H1 (cell line): ENCODE measurements around the gene MID1. TPM values are rescaled to one million over a fixed set of nuclear protein-coding genes. Genes with fewer than 3 reads are reported as not detected.

Source experiments
- CTCF ChIA-PET: fragments of 300-600 bp; sonication (Branson Sonifier 250); formaldehyde crosslinking; loops from one replicate; lab custom pipeline; 2021; ENCODE audit not compliant: partially characterized antibody; lab: Charles Lee
- POLR2A ChIA-PET: fragments of 300-600 bp; sonication (Branson Sonifier 250); formaldehyde crosslinking; loops from one replicate; lab custom pipeline; 2021; ENCODE audit warnings: inconsistent platforms; ENCODE audit not compliant: partially characterized antibody; lab: Charles Lee
- DNase-seq, 2 experiments: peaks; one replicate each; pipeline versions ENCODE4 v3.0.0 to v3.0.0-alpha.2; 2010 to 2022; ENCODE audit warnings: low spot score in 2 of 2, low read depth in 1 of 2, mixed read lengths in 1 of 2
- FAIRE-seq: peaks from 2 replicates; lab custom pipeline; 2011; peaks lifted over from hg19 to GRCh38; lab: Jason Lieb, UNC
- H2AFZ ChIP-seq: 2 replicates; pipeline ENCODE4 v1.8.1; 2012; ENCODE audit warnings: low read length, inconsistent platforms
- H2AK5ac ChIP-seq: 2 replicates; pipeline ENCODE4 v1.6.1; 2013; ENCODE audit warnings: low read depth, low read length
- H2BK120ac ChIP-seq: replicated peaks from 2 replicates; pipeline ENCODE3; 2013; ENCODE audit warnings: low read depth, low read length, inconsistent platforms
- H2BK12ac ChIP-seq: 2 replicates; pipeline ENCODE4 v1.6.1; 2013; ENCODE audit warnings: low read depth, low read length
- H2BK15ac ChIP-seq: 2 replicates; pipeline ENCODE4 v1.6.1; 2013; ENCODE audit warnings: low read length
- H2BK20ac ChIP-seq: 2 replicates; pipeline ENCODE4 v1.6.1; 2013; ENCODE audit warnings: low read length
- H2BK5ac ChIP-seq: 2 replicates; pipeline ENCODE4 v1.6.1; 2013; ENCODE audit warnings: low read depth, low read length
- H3K14ac ChIP-seq: 2 replicates; pipeline ENCODE4 v1.6.1; 2013; ENCODE audit warnings: inconsistent platforms; ENCODE audit not compliant: insufficient read length
- H3K18ac ChIP-seq: 2 replicates; pipeline ENCODE4 v1.6.1; 2013; ENCODE audit warnings: low read length; ENCODE audit errors: extremely low read depth
- H3K23ac ChIP-seq: 2 replicates; pipeline ENCODE4 v1.6.1; 2013; ENCODE audit warnings: inconsistent platforms; ENCODE audit not compliant: insufficient read length
- H3K23me2 ChIP-seq: 2 replicates; pipeline ENCODE4 v1.6.1; 2013; ENCODE audit warnings: low read depth, low read length
- H3K27ac ChIP-seq: 2 replicates; pipeline ENCODE4 v1.6.1; 2011; ENCODE audit warnings: low read depth, low read length, inconsistent platforms
- H3K27me3 ChIP-seq, 4 experiments: replicated peaks in 1 of 4; 1 replicate in 1 of 4; 2 replicates in 3 of 4; pipeline versions ENCODE4 v1.6.1 to v1.8.1; 2011 to 2013; ENCODE audit warnings: low read length in 3 of 4, mild to moderate bottlenecking in 3 of 4, inconsistent platforms in 2 of 4, mixed read lengths in 2 of 4, moderate library complexity in 1 of 4; ENCODE audit not compliant: control insufficient read depth in 3 of 4, insufficient read depth in 3 of 4; ENCODE audit errors: extremely low read depth in 1 of 4
- H3K36me3 ChIP-seq, 4 experiments: 2 replicates each; pipeline versions ENCODE4 v1.6.1 to v1.8.1; 2011 to 2013; ENCODE audit warnings: mild to moderate bottlenecking in 4 of 4, low read length in 3 of 4, moderate library complexity in 2 of 4, control low read depth in 1 of 4, inconsistent platforms in 1 of 4; ENCODE audit not compliant: insufficient read depth in 4 of 4, control insufficient read depth in 2 of 4
- H3K4ac ChIP-seq: replicated peaks from 2 replicates; pipeline ENCODE3; 2013; ENCODE audit warnings: low read length, low read depth, mixed read lengths, inconsistent platforms; ENCODE audit not compliant: insufficient read length
- H3K4me1 ChIP-seq, 4 experiments: replicated peaks in 1 of 4; 1 replicate in 1 of 4; 2 replicates in 3 of 4; pipeline versions ENCODE4 v1.6.1 to v1.8.1; 2011 to 2013; ENCODE audit warnings: low read length in 3 of 4, inconsistent platforms in 2 of 4, mixed read lengths in 1 of 4; ENCODE audit not compliant: insufficient read depth in 4 of 4, control insufficient read depth in 3 of 4
- H3K4me2 ChIP-seq, 2 experiments: 2 replicates each; pipeline versions ENCODE4 v1.6.1 to v1.8.1; 2011 to 2013; ENCODE audit warnings: low read depth in 2 of 2, low read length in 2 of 2, control low read depth in 1 of 2, inconsistent platforms in 1 of 2, mild to moderate bottlenecking in 1 of 2; ENCODE audit not compliant: insufficient read depth in 1 of 2
- H3K4me3 ChIP-seq, 4 experiments: fragments of 200-600, 300-600 bp in 1 of 4; sonication (generic), shearing (Covaris generic), sonication (Bioruptor Twin) in 1 of 4; 2 replicates each; pipeline versions ENCODE4 v1.5.1 to v1.8.1; 2011 to 2016; ENCODE audit warnings: low read length in 4 of 4, low read depth in 3 of 4, control low read depth in 2 of 4, inconsistent platforms in 2 of 4, mild to moderate bottlenecking in 2 of 4, mixed read lengths in 1 of 4, moderate library complexity in 1 of 4; ENCODE audit not compliant: insufficient read depth in 2 of 4; ENCODE audit errors: extremely low read depth in 1 of 4
- H3K56ac ChIP-seq: replicated peaks from 2 replicates; pipeline ENCODE3; 2013; ENCODE audit warnings: low read depth, mild to moderate bottlenecking, mixed read lengths, low read length, inconsistent platforms; ENCODE audit not compliant: insufficient read length
- H3K79me1 ChIP-seq: 2 replicates; pipeline ENCODE4 v1.6.1; 2013; ENCODE audit warnings: low read depth, low read length, control low read depth
- H3K79me2 ChIP-seq, 2 experiments: 2 replicates each; pipeline versions ENCODE4 v1.6.1 to v1.8.1; 2012 to 2013; ENCODE audit warnings: low read length in 2 of 2, mild to moderate bottlenecking in 2 of 2, inconsistent platforms in 1 of 2; ENCODE audit not compliant: insufficient read depth in 2 of 2, control insufficient read depth in 1 of 2
- H3K9ac ChIP-seq, 4 experiments: replicated peaks in 1 of 4; 1 replicate in 1 of 4; 2 replicates in 3 of 4; pipeline versions ENCODE4 v1.6.1 to v1.8.1; 2011 to 2013; ENCODE audit warnings: low read depth in 3 of 4, low read length in 3 of 4, control low read depth in 2 of 4, mild to moderate bottlenecking in 2 of 4, moderate library complexity in 2 of 4, inconsistent platforms in 1 of 4; ENCODE audit errors: extremely low read depth in 1 of 4
- H3K9me3 ChIP-seq, 2 experiments: 2 replicates each; pipeline versions ENCODE4 v1.6.1 to v1.8.1; 2012 to 2013; ENCODE audit warnings: mild to moderate bottlenecking in 2 of 2, moderate library complexity in 2 of 2, control low read depth in 1 of 2, inconsistent platforms in 1 of 2, low read depth in 1 of 2, low read length in 1 of 2, mixed read lengths in 1 of 2; ENCODE audit not compliant: insufficient read depth in 2 of 2
- H4K20me1 ChIP-seq, 2 experiments: replicated peaks in 1 of 2; 2 replicates each; pipeline versions ENCODE3 to v1.8.1; 2011 to 2013; ENCODE audit warnings: inconsistent platforms in 2 of 2, low read length in 2 of 2, mild to moderate bottlenecking in 1 of 2; ENCODE audit not compliant: insufficient read depth in 2 of 2, control insufficient read depth in 1 of 2
- H4K5ac ChIP-seq: 2 replicates; pipeline ENCODE4 v1.6.1; 2013; ENCODE audit warnings: low read length, low read depth, mixed read lengths, inconsistent platforms; ENCODE audit not compliant: insufficient read length
- H4K8ac ChIP-seq: 2 replicates; pipeline ENCODE4 v1.8.0; 2013; ENCODE audit warnings: mild to moderate bottlenecking, moderate library complexity, low read length, inconsistent platforms; ENCODE audit not compliant: insufficient read depth; ENCODE audit errors: extremely low read depth
- H4K91ac ChIP-seq: replicated peaks from 2 replicates; pipeline ENCODE3; 2013; ENCODE audit warnings: low read length, mixed read lengths, inconsistent platforms; ENCODE audit not compliant: insufficient read length
- CBX8 ChIP-seq: fragments of 300-800, 300-1000 bp; sonication (generic); IDR thresholded peaks from 2 replicates; pipeline ENCODE4 v1.7.1; 2016; ENCODE audit warnings: low read depth, low read length, borderline replicate concordance
- JUN ChIP-seq: IDR thresholded peaks from 2 replicates; pipeline ENCODE4 v1.6.1; 2011; ENCODE audit warnings: low read depth, mild to moderate bottlenecking, improper control_type of control experiment, low read length
- POLR2A ChIP-seq, 2 experiments: IDR thresholded peaks; 1 replicate in 1 of 2; 2 replicates in 1 of 2; pipeline ENCODE4 v1.6.1; 2011; ENCODE audit warnings: low read depth in 2 of 2, low read length in 2 of 2, mild to moderate bottlenecking in 2 of 2; ENCODE audit errors: control extremely low read depth in 1 of 2
- POLR2AphosphoS5 ChIP-seq: IDR thresholded peaks from 2 replicates; pipeline ENCODE4 v1.6.1; 2011; ENCODE audit warnings: low read depth, low read length
- RXRA ChIP-seq: IDR thresholded peaks from 2 replicates; pipeline ENCODE4 v1.6.1; 2011; ENCODE audit warnings: low read depth, mild to moderate bottlenecking, low read length, moderate library complexity; ENCODE audit not compliant: insufficient read depth
- SP2 ChIP-seq: IDR thresholded peaks from 2 replicates; pipeline ENCODE4 v1.6.1; 2012; ENCODE audit warnings: mild to moderate bottlenecking, low read length, inconsistent platforms
- TAF7 ChIP-seq: optimal IDR thresholded peaks from 2 replicates; pipeline ENCODE3; 2011; ENCODE audit warnings: low read depth, mild to moderate bottlenecking, inconsistent platforms, low read length, moderate library complexity, borderline replicate concordance
- WGBS, 2 experiments: shearing (Covaris generic) in 1 of 2; methylation state at CpG; one replicate each; pipeline versions ENCODE4 v1.1.6 to v1.1.7; 2013 to 2015; ENCODE audit warnings: low lambda C conversion rate in 2 of 2, mixed read lengths in 2 of 2, inconsistent platforms in 1 of 2, low coverage in 1 of 2, missing lambda C conversion rate in 1 of 2; ENCODE audit not compliant: insufficient replicate concordance in 2 of 2, insufficient coverage in 1 of 2, insufficient read length in 1 of 2; ENCODE audit errors: extremely low coverage in 1 of 2, missing lambda C conversion rate in 1 of 2; 5-methylcytosine and 5-hydroxymethylcytosine counted together
- polyA plus RNA-seq, 7 experiments: library from polyadenylated mRNA; depleted of rRNA in 3 of 7; stranded (reverse) in 5 of 7; unstranded in 2 of 7; fragments of >200 nt in 5 of 7; fragments of 200-250 nt in 2 of 7; gene quantifications; 1 replicate in 5 of 7; 2 replicates in 1 of 7; 4 replicates in 1 of 7; pipeline versions ENCODE4 v1.2.1 to v1.2.3, GENCODE V29; 2011 to 2013; ENCODE audit warnings: missing spikeins in 2 of 7, mixed read lengths in 2 of 7
- total RNA-seq: library from RNA; stranded (reverse); fragmentation: NEBNext Ultra II Directional; extraction: Animal tissue kit (Norgen Biotek cat#: 25700); gene quantifications from 2 replicates; pipeline ENCODE4 v1.2.1, GENCODE V29; 2021
- TF ChIP-seq, protein P1 (sequence below), 3 experiments: IDR thresholded peaks; 1 replicate in 2 of 3; 2 replicates in 1 of 3; pipeline versions ENCODE4 v1.5.1 to v1.6.1; 2011; ENCODE audit warnings: low read length in 3 of 3, mild to moderate bottlenecking in 3 of 3, inconsistent platforms in 2 of 3, low read depth in 1 of 3, moderate library complexity in 1 of 3; ENCODE audit not compliant: insufficient read depth in 1 of 3; ENCODE audit errors: control extremely low read depth in 1 of 3
- TF ChIP-seq, protein P2 (sequence below): IDR thresholded peaks from 2 replicates; pipeline ENCODE4 v1.6.1; 2011; ENCODE audit warnings: low read length, improper control_type of control experiment

The MID1 gene
- total and polyA plus RNA-seq, 2 of the 8 experiments (the other 6 are each of a cell fraction or from before 2014, with no cell fraction given), result 12.9 to 54.3 TPM

DNA sequence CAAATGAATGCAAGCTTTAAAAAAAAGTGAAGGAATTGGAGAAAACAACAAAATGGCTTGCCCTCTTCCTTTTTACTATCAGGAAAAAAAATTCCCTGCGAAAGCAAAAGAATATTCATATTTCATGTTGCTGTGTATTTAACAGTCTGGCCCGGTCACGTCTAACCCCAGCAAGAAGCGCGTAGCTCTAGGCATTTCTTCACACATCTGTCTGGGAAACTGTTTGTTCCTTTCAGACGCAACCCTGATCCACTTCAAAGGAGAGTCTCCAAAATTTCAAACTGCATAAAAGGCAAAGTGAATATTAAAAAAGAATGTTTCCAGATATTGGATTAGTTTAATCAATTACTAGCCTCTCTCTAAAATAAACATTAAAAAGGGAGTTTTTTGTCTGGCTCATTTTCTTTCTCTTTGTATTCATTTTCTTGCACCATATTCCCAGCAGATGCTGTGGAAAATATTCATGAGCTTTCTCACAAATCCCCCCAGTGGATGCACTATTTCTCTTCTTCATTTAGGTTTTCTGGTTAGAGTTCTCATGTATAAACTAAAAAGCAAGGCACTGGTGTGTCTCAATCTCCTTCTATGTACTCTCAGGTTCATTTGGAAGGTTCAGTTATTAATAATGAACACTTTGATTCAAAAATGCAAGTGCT, 145.3 kb downstream of the MID1 start:
- Histone ChIP-seq H3K18ac (no peak overlapping the region), H2AFZ (no peak overlapping the region), H3K4me2 (no peak overlapping the region), H3K79me2 (no peaks in the 10 kb centered on the region), H3K23ac (no peak overlapping the region), H3K56ac (no peak overlapping the region), H3K4me1 (0 out of 7 replicates have a peak, but pooled peaks cover 0 to 3% (median 0%) of the 10 kb centered on the region in 4 experiments), H3K14ac (no peak overlapping the region), H3K27ac (no peak overlapping the region), H3K23me2 (no peaks in the 10 kb centered on the region), H3K9me3 (no peaks in the 10 kb centered on the region), H2BK15ac (no peak overlapping the region), H3K27me3 (no peaks in the 10 kb centered on the region), H3K36me3 (peaks cover 0 to 11% (median 6%) of the 10 kb centered on the region in 4 experiments; a peak in 6 of 8 replicates), H4K5ac (no peak overlapping the region), H4K8ac (no peak overlapping the region), H3K4me3 (no peak overlapping the region), H2AK5ac (no peak overlapping the region), H2BK12ac (no peak overlapping the region), H2BK5ac (no peak overlapping the region), H3K9ac (no peak overlapping the region), H3K79me1 (no peaks in the 10 kb centered on the region), H3K4ac (no peak overlapping the region), H4K91ac (no peak overlapping the region), H2BK120ac (no peak overlapping the region), H2BK20ac (no peak overlapping the region), H4K20me1 (no peaks in the 10 kb centered on the region)
- ChIA-PET CTCF (no interaction called here), POLR2A (no interaction called here)
- DNase-seq (no peak), FAIRE-seq (no peak)
- WGBS, 2 experiments, result 97% methylated on average over 6 of the region's 6 CpGs; no CpG with 5 or more reads in 1 of the 2 experiments
- TF ChIP-seq POLR2AphosphoS5, result no peak
- no peak for TF ChIP-seq JUN
- no peak for TF ChIP-seq RXRA
- no peak for TF ChIP-seq TAF7
- TF ChIP-seq, protein P1, sequence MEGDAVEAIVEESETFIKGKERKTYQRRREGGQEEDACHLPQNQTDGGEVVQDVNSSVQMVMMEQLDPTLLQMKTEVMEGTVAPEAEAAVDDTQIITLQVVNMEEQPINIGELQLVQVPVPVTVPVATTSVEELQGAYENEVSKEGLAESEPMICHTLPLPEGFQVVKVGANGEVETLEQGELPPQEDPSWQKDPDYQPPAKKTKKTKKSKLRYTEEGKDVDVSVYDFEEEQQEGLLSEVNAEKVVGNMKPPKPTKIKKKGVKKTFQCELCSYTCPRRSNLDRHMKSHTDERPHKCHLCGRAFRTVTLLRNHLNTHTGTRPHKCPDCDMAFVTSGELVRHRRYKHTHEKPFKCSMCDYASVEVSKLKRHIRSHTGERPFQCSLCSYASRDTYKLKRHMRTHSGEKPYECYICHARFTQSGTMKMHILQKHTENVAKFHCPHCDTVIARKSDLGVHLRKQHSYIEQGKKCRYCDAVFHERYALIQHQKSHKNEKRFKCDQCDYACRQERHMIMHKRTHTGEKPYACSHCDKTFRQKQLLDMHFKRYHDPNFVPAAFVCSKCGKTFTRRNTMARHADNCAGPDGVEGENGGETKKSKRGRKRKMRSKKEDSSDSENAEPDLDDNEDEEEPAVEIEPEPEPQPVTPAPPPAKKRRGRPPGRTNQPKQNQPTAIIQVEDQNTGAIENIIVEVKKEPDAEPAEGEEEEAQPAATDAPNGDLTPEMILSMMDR (IDR thresholded peaks at IDR 0.05; ENCODE audit: control extremely low read depth in 1 of 3, insufficient read depth in 1 of 3, low read depth in 1 of 3, low read length in 3 of 3), result no peak
- TF ChIP-seq, protein P2, sequence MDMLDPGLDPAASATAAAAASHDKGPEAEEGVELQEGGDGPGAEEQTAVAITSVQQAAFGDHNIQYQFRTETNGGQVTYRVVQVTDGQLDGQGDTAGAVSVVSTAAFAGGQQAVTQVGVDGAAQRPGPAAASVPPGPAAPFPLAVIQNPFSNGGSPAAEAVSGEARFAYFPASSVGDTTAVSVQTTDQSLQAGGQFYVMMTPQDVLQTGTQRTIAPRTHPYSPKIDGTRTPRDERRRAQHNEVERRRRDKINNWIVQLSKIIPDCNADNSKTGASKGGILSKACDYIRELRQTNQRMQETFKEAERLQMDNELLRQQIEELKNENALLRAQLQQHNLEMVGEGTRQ, result no peak
- no peak for TF ChIP-seq POLR2A (IDR thresholded peaks at IDR 0.05; ENCODE audit: control extremely low read depth in 1 of 2, low read depth in 2 of 2, low read length in 2 of 2)
- TF ChIP-seq CBX8, result no peak
- TF ChIP-seq SP2, result no peak
